Uterus (tissue), 4 donors: Measurements from ENCODE around the gene NTSR1. TPM values are rescaled to one million over a fixed set of nuclear protein-coding genes. Genes with fewer than 3 reads are reported as not detected.

Experiments used
- DNase-seq, 2 donors: peaks; one replicate each; pipeline ENCODE4 v3.0.0-alpha.2; 2019 to 2020
- H3K27ac ChIP-seq, 2 donors: fragments of 200-600 bp; sonication (generic); 1 replicate in 1 of 2; 2 replicates in 1 of 2; pipeline ENCODE4 v1.5.1; 2016 to 2018
- H3K27me3 ChIP-seq, 2 donors: fragments of 200-600 bp; sonication (generic); one replicate each; pipeline ENCODE4 v1.5.1; 2018 to 2019; ENCODE audit warnings: control low read depth in 1 of 2
- H3K36me3 ChIP-seq, 2 donors: fragments of 200-600 bp; sonication (generic); one replicate each; pipeline ENCODE4 v1.5.1; 2019; ENCODE audit warnings: control low read depth in 1 of 2
- H3K4me1 ChIP-seq, 2 donors: fragments of 200-600 bp; sonication (generic); one replicate each; pipeline ENCODE4 v1.5.1; 2018 to 2019; ENCODE audit warnings: control low read depth in 1 of 2
- H3K4me3 ChIP-seq, 2 donors: fragments of 200-600 bp; sonication (generic); 1 replicate in 1 of 2; 2 replicates in 1 of 2; pipeline ENCODE4 v1.5.1; 2018 to 2019; ENCODE audit warnings: mild to moderate bottlenecking in 1 of 2
- H3K9me3 ChIP-seq, 2 donors: fragments of 200-600 bp; sonication (generic); one replicate each; pipeline ENCODE4 v1.5.1; 2019; ENCODE audit warnings: control low read depth in 1 of 2
- POLR2A ChIP-seq, 2 donors: fragments of 450-650 bp; IDR thresholded peaks; one replicate each; pipeline ENCODE4 v1.6.1; 2016; ENCODE audit warnings: antibody characterized with exemption in 2 of 2, mild to moderate bottlenecking in 1 of 2, moderate library complexity in 1 of 2
- intact Hi-C: fragments of 100-400 bp; cut with DNase I; formaldehyde crosslinking; loops from one replicate; pipeline ENCODE4 v1.15.1; 2023; ENCODE audit warnings: low total_unique reads
- total RNA-seq, 4 donors: library from RNA; depleted of rRNA in 3 of 4; stranded (reverse); fragments of >200 nt in 3 of 4; gene quantifications; one replicate each; pipeline versions ENCODE4 v1.1.0 to v1.2.4, GENCODE V29; 2014 to 2023
- TF ChIP-seq, protein P1 (sequence below), 4 experiments: fragments of 200-600 bp in 2 of 4; fragments of 450-650 bp in 2 of 4; sonication (generic) in 2 of 4; IDR thresholded peaks; one replicate each; pipeline ENCODE4 v1.5.1; 2016 to 2019; ENCODE audit warnings: antibody characterized with exemption in 4 of 4, mild to moderate bottlenecking in 2 of 4, moderate library complexity in 1 of 4
- donor health status: DM: yes; HTN: yes; CAD: no.

The NTSR1 gene
- total RNA-seq, 4 donors from 2014 or later, result not detected

DNA sequence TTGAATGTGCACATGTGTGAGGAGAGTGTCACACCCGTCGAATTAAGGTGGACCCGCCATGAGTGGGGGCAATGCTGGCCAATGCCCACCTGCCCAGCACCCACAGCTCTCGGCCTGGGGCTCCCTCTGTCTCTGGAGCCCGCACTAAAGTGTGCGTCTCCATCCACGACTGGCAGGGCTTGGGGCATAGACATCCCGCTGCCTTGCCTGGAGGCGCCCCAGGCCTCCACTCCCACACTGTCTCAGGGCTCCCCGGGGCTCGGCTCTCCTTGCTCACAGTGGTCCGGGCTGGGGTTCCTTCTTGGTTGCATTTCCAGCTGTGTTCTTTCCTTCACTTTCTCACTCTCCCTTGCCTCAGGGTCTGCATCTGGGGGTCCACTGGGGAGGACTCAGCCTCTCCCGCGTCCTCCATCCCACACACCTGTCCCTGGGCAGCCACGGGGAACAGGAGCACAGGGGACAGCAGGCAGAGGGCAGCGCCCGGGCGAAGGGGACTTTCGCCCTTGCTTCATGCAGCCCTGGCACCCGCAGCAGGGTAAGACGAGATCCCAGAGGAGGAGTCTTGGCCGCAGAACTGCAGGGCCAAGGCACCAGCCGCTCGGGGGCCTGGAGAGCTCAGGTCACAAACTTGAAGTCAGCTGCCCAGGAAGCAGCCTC lies 67.5 kb downstream of the NTSR1 start:
- intact Hi-C loops, result loop anchor here (10.0 kb wide), 1 partner anchor 91 kb away; no protein-coding TSS in a partner anchor

DNA sequence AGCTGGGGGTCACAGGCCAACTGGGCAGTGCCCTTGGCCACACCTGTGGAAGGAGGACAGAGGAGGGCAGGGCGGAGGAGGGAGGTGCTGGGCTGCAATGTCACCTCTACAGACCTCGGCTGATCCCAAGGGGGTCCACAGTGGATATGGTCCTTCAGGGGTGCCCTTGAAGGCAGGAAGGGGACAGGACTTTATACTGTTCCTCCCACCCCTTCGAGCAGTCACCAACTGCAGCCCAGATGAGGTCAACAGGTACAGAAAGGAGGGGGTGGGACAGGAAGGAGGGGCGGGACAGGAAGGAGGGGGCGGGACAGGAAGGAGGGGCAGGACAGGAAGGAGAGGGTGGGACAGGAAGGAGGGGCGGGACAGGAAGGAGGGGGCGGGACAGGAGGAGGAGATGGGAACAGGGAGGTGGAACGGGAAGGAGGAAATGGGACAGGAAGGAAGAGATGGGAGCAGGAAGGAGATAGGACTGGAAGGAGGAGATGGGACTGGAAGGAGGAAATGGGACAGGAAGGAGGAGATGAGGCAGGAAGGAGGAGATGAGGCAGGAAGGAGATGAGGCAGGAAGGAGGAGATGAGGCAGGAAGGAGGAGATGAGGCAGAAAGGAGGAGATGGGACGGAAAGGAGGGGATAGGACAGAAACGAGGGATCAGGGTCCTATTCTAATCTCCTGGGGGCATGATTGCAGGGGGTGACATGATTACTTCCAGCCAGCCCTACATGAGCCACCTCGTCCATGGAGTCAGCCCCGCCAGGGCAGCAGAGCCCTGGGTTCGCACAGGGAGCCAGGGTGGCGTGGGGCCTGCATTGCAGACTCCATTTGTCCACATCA lies 68.3 kb downstream of the NTSR1 start:
- Histone ChIP-seq H3K9me3 (no peaks in the 10 kb centered on the region), H3K4me1 (no peaks in the 10 kb centered on the region), H3K27me3 (no peaks in the 10 kb centered on the region), H3K27ac (no peak overlapping the region), H3K4me3 (no peak overlapping the region), H3K36me3 (no peaks in the 10 kb centered on the region)
- TF ChIP-seq, protein P1, sequence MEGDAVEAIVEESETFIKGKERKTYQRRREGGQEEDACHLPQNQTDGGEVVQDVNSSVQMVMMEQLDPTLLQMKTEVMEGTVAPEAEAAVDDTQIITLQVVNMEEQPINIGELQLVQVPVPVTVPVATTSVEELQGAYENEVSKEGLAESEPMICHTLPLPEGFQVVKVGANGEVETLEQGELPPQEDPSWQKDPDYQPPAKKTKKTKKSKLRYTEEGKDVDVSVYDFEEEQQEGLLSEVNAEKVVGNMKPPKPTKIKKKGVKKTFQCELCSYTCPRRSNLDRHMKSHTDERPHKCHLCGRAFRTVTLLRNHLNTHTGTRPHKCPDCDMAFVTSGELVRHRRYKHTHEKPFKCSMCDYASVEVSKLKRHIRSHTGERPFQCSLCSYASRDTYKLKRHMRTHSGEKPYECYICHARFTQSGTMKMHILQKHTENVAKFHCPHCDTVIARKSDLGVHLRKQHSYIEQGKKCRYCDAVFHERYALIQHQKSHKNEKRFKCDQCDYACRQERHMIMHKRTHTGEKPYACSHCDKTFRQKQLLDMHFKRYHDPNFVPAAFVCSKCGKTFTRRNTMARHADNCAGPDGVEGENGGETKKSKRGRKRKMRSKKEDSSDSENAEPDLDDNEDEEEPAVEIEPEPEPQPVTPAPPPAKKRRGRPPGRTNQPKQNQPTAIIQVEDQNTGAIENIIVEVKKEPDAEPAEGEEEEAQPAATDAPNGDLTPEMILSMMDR (IDR thresholded peaks at IDR 0.05), result no peak
- TF ChIP-seq POLR2A (IDR thresholded peaks at IDR 0.05), result no peak
- intact Hi-C loops, result loop anchor here (10.0 kb wide), 1 partner anchor 92 kb away; no protein-coding TSS in a partner anchor
- no peak for DNase-seq

More for the DNA sequence above, 67.5 kb downstream of the NTSR1 start:
- no peak for DNase-seq
- H3K36me3 ChIP-seq, result no peaks in the 10 kb centered on the region
- no peaks in the 10 kb centered on the region for H3K27me3 ChIP-seq
- no peak overlapping the region for H3K27ac ChIP-seq
- no peak overlapping the region for H3K4me3 ChIP-seq
- no peaks in the 10 kb centered on the region for H3K4me1 ChIP-seq
- TF ChIP-seq, protein P1 (IDR thresholded peaks at IDR 0.05), result no peak
- no peak for TF ChIP-seq POLR2A (IDR thresholded peaks at IDR 0.05)
- no peaks in the 10 kb centered on the region for H3K9me3 ChIP-seq

DNA sequence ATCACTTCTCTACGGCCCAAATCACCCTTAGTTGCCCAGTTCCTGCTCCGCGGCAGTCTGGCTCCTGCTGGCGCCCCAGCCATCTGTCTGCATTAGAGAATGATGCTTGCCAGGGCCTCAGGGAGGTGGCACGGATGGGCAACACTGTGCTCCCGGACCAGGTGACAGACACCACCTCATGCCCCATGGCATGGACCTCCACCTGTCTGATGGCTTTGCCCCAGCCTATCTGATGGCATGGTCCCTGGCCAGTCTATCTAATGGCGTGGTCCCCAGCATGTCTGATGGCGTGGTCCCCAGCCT lies 68.8 kb downstream of the NTSR1 start:
- Histone ChIP-seq H3K36me3 (no peaks in the 10 kb centered on the region), H3K27ac (no peak overlapping the region), H3K9me3 (no peaks in the 10 kb centered on the region), H3K27me3 (no peaks in the 10 kb centered on the region), H3K4me1 (no peaks in the 10 kb centered on the region), H3K4me3 (no peak overlapping the region)
- no peak for TF ChIP-seq POLR2A (IDR thresholded peaks at IDR 0.05)
- TF ChIP-seq, protein P1 (IDR thresholded peaks at IDR 0.05), result no peak
- intact Hi-C loops, result loop anchor here (10.0 kb wide), 1 partner anchor 93 kb away; no protein-coding TSS in a partner anchor
- no peak for DNase-seq

DNA sequence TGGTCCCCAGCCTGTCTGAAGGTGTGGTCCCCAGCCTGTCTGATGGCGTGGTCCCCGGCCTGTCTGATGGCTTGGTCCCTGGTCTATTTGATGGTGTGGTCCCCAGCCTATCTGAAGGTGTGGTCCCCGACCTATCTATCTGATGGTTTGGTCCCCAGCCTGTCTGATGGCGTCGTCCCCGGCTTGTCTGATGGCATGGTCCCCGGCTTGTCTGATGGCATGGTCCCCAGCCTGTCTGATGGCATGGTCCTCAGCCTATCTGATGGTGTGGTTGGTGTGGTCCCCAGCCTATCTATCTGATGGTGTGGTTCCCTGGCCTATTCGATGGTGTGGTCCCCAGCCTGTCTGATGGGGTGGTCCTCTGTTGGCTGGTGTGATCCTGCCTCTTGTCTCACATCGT lies 69.4 kb downstream of the NTSR1 start:
- Histone ChIP-seq H3K4me3 (no peak overlapping the region), H3K36me3 (no peaks in the 10 kb centered on the region), H3K27me3 (no peaks in the 10 kb centered on the region), H3K4me1 (no peaks in the 10 kb centered on the region), H3K9me3 (no peaks in the 10 kb centered on the region), H3K27ac (no peak overlapping the region)
- intact Hi-C loops, result loop anchor here (10.0 kb wide), 1 partner anchor 93 kb away; no protein-coding TSS in a partner anchor
- no peak for DNase-seq
- TF ChIP-seq, protein P1 (IDR thresholded peaks at IDR 0.05), result no peak
- no peak for TF ChIP-seq POLR2A (IDR thresholded peaks at IDR 0.05)
